ENCODE results near the gene EFCC1.

The EFCC1 gene

DNA sequence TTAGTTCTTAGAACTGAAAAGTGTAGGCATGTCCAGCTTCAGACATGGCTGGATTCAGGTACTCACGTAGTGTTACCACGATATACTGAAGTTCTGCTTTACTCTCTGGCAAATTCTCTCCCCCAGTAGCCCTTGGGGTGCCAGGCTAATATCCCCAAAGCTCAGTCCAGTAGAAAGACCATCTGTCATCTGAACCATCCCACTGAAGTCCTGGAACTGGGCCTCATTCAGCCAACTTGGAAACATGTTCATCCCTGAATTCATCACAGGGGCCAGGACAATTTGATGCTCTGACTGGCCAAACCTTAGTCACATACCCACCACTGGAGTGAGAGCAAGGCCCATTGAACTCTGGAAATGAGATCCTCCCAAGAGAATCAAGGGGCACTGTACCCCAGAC lies 8.2 kb downstream of the EFCC1 start:
- no peak for DNase-seq (ENCODE audit: low read depth in 1 of 2, low spot score in 1 of 2)
- in situ Hi-C loops (cut with HindIII; ENCODE audit: low pct_unique_long_range_greater_than_20kb, low sequenced_read_pairs), result no loop called here

DNA sequence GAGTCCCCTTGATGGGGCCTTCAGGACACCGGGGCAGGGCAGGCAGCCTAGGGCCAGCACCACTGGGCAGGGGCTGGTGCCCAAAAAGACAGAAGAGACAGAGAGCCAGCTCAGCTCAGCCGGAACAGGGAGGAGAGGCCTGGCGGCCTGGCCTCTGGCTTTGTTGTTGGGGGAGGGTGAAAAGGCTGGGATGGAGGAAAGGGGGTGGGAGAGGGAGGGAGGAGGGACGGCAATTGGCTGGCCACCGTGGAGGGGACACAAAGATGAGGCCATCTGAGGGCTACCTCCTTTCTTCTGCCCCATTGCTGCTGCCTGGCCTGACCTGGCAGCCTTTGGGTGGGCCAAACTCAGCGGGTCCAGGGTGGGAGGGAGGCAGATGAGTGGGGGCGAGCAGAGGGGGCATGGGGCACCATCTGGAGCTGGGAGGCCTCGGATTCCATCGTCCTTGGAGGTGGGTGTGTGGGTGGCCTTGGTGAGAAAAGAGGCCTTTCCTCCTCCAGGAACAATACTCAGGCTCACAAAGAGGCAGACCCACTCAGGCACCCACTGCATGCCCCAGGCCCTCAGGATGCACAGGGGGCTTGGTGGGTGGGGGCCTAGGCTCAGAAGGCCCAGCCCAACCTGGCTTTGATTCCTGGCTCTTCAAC lies 9.3 kb downstream of the EFCC1 start:
- in situ Hi-C loops (cut with HindIII; ENCODE audit: low pct_unique_long_range_greater_than_20kb, low sequenced_read_pairs), result no loop called here
- no peak for TF ChIP-seq JUND (IDR thresholded peaks at IDR 0.05; ENCODE audit: low read depth)
- no peak for DNase-seq (ENCODE audit: low read depth in 1 of 2, low spot score in 1 of 2)

More for the DNA sequence above, 8.2 kb downstream of the EFCC1 start:
- TF ChIP-seq JUND (IDR thresholded peaks at IDR 0.05; ENCODE audit: low read depth), result no peak

DNA sequence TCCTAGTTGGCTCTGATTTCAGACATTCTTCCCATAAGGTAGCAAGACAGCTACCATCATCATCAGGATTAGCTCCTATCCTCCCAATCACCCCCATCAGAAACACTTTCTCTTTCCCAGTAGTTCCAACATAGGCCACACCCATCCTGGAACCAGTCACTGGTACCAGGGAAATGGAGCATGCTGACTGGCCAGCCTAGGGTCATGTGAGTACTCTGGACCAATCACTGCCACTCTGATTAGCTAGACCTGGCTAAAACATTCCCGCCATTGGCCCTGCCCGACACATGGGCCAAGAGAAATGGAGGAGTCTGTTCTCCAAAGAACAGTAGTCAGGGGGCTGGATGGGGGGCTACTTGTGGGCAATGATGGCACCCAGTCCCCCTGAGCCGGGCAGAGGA lies 12.4 kb downstream of the EFCC1 start:
- in situ Hi-C loops (cut with HindIII; ENCODE audit: low pct_unique_long_range_greater_than_20kb, low sequenced_read_pairs), result no loop called here
- DNase-seq (ENCODE audit: low read depth in 1 of 2, low spot score in 1 of 2), result peak in 1 of 2 experiments; percentile 65
- no peak for TF ChIP-seq JUND (IDR thresholded peaks at IDR 0.05; ENCODE audit: low read depth)

DNA sequence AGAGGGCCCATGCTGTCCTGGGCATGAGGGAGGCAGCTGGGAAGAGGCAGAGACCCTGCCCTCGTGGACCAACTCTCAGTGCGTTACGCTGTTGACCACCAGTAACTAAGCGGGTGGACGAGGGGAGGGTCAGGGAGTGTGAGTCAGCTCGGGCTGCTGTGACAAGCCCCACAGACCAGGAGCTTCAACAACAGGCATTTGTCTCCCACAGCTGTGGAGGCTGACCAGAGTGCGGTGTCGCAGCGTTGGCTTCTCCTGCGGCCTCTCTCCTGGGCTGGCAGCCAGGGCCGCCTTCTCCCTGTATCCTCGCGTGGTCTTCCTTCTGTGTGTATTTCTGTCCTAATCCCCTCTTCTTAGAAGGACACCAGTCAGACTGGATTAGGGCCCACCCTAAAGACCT lies 13.0 kb downstream of the EFCC1 start:
- TF ChIP-seq JUND (IDR thresholded peaks at IDR 0.05; ENCODE audit: low read depth), result no peak
- in situ Hi-C loops (cut with HindIII; ENCODE audit: low pct_unique_long_range_greater_than_20kb, low sequenced_read_pairs), result no loop called here
- DNase-seq (ENCODE audit: low read depth in 1 of 2, low spot score in 1 of 2), result no peak

DNA sequence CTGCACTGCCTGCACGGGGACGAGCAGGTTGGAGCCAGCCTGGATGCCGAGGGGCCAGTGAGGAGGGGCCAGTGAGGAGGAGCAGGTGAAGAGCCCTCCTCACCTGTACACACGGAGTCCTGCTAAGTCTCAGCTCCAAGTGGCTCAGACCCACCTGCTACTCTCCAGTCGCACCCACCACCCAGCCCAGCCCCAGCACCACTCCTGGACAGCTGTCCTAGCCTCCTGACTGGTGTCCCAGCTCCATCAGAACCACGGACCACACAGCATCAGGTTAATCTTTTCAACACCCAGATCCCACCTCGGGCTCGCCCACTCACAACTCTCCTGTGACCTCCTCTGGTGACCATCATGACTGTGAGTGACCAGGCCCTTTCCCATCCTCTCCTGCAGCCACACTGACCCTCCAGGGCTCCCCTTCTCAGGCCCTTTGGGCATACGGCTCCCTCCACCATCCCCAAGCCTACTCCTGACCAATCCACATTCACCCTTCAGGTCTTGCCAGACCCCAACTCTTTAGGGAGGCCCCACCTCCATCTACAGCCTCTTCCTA lies 13.8 kb downstream of the EFCC1 start:
- in situ Hi-C loops (cut with HindIII; ENCODE audit: low pct_unique_long_range_greater_than_20kb, low sequenced_read_pairs), result no loop called here
- no peak for TF ChIP-seq JUND (IDR thresholded peaks at IDR 0.05; ENCODE audit: low read depth)
- no peak for DNase-seq (ENCODE audit: low read depth in 1 of 2, low spot score in 1 of 2)

DNA sequence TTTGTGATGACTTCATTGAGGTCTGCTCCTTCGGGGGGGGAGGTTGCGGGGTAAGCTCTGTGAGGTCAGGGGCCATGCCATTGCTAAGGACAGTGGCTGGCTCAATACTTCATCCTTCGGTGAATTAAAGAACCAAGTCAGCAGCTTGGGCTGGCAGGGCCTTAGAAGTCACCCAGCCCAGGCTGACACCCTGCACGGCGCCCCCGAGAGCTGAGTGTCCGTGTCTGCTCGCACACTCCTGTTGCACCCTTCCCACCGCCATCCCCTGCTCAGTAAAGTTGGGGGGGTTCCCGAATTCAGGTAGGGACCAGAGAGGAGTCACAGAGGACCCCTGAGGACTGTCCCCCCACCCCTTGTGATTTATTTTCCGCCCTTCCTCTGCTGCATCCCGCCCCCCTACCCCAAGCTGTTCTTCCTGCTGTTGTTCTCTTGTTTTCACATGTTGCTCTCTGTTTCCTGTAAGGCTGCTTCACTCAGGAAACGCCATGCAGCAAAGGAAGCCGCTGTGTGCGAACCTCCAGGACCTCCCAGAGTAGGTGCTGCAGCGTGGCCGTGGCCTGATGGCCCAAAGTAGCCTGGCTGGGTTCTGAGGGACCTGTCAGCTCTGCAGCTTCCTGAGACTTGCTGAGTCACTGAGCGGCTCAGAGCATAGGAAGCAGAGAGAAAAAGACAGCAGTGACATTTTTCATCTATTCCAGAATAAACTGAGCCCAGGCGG lies 14.4 kb downstream of the EFCC1 start:
- no peak for DNase-seq (ENCODE audit: low read depth in 1 of 2, low spot score in 1 of 2)
- TF ChIP-seq JUND (IDR thresholded peaks at IDR 0.05; ENCODE audit: low read depth), result no peak
- in situ Hi-C loops (cut with HindIII; ENCODE audit: low pct_unique_long_range_greater_than_20kb, low sequenced_read_pairs), result no loop called here

DNA sequence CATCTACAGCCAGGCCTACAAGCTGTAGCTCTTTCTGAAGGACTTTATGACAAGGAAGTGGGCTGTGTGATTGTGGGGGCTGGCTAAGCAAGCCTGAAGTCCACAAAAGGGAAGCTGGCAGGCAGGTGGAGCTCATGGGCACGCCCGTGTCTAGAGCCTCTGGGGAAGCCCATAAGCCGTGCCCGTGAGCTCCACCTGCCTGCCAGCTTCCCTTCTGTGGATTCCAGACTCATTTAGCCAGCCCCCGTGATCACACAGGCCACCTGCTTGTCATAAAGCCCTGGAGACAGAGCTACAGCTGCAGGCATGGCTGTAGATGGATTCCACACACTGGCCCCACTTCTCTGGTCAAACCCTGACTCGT lies 15.2 kb downstream of the EFCC1 start:
- in situ Hi-C loops (cut with HindIII; ENCODE audit: low pct_unique_long_range_greater_than_20kb, low sequenced_read_pairs), result no loop called here
- DNase-seq (ENCODE audit: low read depth in 1 of 2, low spot score in 1 of 2), result peak in 1 of 2 experiments; percentile 71
- no peak for TF ChIP-seq JUND (IDR thresholded peaks at IDR 0.05; ENCODE audit: low read depth)

DNA sequence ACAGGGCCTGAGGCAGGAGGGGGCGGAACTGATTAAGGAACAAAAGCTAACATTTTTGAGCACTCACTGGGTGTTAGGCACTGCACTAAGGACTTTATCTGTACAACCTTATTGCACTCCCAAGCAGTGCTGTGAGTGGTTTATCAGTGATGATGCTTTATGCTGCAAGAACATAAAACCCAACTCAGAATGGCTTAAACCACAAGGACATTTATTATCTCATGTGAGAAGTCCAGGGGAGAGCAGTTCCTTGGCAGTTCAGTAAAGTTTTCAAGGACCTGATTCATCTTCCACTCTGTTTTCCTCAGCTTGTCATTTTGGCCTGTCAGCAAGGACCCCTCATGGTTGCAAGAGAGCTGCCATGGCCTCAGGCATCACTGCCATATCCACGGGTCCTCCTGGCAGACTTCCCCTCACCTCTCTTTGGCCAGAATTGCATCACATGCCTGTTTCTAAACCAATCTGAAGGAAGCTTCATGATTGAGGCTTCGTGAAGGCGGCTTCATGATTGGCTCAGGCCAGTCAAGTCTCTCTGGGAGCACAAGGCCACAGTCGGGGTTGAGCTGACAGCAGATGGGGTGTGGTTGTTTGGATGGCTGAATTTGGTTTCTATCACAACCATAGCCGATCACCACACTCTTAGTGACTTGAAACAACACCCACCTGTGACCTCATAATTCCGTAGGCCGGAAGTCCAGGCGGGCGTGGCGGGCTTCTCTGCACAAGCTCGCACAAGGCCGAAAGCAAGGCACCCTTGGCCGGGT lies 15.8 kb downstream of the EFCC1 start:
- no peak for TF ChIP-seq JUND (IDR thresholded peaks at IDR 0.05; ENCODE audit: low read depth)
- in situ Hi-C loops (cut with HindIII; ENCODE audit: low pct_unique_long_range_greater_than_20kb, low sequenced_read_pairs), result no loop called here
- DNase-seq (ENCODE audit: low read depth in 1 of 2, low spot score in 1 of 2), result no peak

DNA sequence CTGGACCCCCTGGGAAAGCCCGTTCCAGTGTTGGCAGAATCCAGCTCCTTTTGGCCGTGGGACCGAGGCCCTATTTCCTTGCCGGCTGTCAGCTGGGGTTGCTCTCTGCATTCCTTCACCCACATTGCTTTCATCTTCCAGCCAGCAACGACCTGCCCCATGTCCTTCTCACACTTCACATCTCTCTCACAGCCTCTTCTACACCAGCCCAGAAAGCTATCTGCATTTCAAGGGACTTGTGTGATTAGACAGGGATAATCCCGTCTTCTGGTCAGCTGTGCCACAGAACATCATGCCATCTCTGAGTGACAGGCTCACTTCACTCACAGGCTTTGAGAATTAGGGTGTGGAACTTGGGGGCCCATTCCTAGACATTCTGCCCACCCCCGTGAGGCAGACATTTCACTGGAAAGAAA lies 16.4 kb downstream of the EFCC1 start:
- TF ChIP-seq JUND (IDR thresholded peaks at IDR 0.05; ENCODE audit: low read depth), result no peak
- in situ Hi-C loops (cut with HindIII; ENCODE audit: low pct_unique_long_range_greater_than_20kb, low sequenced_read_pairs), result no loop called here
- no peak for DNase-seq (ENCODE audit: low read depth in 1 of 2, low spot score in 1 of 2)

DNA sequence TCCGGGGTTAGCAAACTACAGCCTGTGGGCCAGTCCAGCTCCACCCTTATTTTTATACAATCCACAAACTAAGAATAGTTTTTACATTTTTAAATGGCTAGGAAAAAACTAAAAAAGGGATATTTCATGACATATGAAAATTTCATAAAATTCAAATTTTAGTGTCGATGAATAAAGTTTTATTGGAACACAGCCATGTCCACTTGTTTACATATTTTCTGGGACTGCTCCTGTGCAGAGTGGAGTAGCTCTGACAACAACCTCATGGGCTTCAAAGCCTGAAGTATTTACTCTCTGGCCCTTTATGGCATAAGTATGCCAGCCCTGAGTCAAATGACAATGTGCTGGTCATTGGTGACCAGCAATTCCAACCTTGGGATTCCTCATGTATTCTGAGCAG lies 17.2 kb downstream of the EFCC1 start:
- no peak for TF ChIP-seq JUND (IDR thresholded peaks at IDR 0.05; ENCODE audit: low read depth)
- no peak for DNase-seq (ENCODE audit: low read depth in 1 of 2, low spot score in 1 of 2)
- in situ Hi-C loops (cut with HindIII; ENCODE audit: low pct_unique_long_range_greater_than_20kb, low sequenced_read_pairs), result no loop called here

DNA sequence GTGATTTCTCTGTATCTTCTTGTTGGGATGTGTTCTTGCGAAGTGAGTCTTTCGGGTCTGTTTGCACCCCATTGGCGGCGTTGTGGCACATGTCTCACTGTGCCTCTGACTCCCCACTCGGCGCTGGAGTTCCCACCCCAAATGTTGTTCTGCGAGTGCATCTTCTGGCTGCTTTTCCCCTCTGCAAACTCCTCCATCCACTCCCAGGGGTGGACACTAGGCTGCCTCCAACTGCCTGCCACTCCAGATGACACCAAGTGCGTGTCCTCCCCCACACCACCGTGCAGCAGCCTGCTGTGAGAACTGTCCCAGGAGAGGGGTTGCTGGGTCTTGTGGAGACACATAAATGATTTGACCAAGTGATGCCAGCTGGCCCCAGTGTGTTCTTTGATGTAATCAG lies 17.6 kb downstream of the EFCC1 start:
- TF ChIP-seq JUND (IDR thresholded peaks at IDR 0.05; ENCODE audit: low read depth), result no peak
- in situ Hi-C loops (cut with HindIII; ENCODE audit: low pct_unique_long_range_greater_than_20kb, low sequenced_read_pairs), result no loop called here
- DNase-seq (ENCODE audit: low read depth in 1 of 2, low spot score in 1 of 2), result no peak

DNA sequence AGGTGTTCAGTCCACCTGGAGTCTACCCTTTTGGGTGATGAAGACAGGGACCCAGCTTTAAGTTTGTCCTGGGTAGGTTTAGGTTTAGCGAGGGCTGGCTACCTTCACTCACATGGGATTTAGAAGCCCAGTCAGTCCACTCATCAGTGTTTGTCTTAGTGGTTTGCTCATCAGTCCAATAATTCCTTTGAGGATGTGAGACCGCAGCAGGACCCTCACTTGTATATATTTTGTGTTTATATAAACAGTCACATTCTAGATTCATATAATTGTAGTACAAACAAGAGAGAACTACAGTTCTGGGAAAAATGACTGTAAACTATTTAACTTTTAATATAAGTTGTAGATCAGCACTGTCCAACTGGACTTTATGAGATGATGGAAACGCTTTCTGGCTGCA lies 18.2 kb downstream of the EFCC1 start:
- DNase-seq (ENCODE audit: low read depth in 1 of 2, low spot score in 1 of 2), result no peak
- TF ChIP-seq JUND (IDR thresholded peaks at IDR 0.05; ENCODE audit: low read depth), result no peak

DNA sequence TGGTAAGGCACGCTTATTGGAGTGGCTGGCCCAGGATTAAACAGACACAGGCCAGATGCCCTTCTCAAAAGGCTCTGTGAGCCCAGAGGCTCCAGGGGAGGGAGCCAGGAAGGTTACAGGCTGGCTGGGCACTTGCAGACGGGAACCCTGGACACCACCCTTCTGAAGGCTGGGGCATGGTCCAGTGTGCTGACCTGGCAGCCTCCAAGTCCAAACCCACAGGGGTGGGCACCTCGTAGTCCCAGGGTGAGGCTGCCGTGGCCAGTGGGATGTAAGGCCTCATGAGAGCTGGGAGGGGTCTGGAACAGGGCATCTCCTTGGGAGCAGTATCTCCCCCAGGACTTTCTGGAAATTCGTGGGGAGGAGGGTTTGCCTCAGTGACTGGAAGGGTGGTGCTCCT lies 19.6 kb downstream of the EFCC1 start:
- no peak for TF ChIP-seq JUND (IDR thresholded peaks at IDR 0.05; ENCODE audit: low read depth)
- in situ Hi-C loops (cut with HindIII; ENCODE audit: low pct_unique_long_range_greater_than_20kb, low sequenced_read_pairs), result no loop called here
- DNase-seq (ENCODE audit: low read depth in 1 of 2, low spot score in 1 of 2), result no peak

More for the DNA sequence above, 18.2 kb downstream of the EFCC1 start:
- in situ Hi-C loops (cut with HindIII; ENCODE audit: low pct_unique_long_range_greater_than_20kb, low sequenced_read_pairs), result no loop called here

Measured in T47D (cell line).